ENCODE results near the gene MYO3B. TPM values are rescaled to one million over a fixed set of nuclear protein-coding genes. Genes with fewer than 3 reads are reported as not detected.

Gene MYO3B
- total RNA-seq, 4 donors from 2014 or later, result 0.09 to 9.1 TPM; not detected in 2

DNA sequence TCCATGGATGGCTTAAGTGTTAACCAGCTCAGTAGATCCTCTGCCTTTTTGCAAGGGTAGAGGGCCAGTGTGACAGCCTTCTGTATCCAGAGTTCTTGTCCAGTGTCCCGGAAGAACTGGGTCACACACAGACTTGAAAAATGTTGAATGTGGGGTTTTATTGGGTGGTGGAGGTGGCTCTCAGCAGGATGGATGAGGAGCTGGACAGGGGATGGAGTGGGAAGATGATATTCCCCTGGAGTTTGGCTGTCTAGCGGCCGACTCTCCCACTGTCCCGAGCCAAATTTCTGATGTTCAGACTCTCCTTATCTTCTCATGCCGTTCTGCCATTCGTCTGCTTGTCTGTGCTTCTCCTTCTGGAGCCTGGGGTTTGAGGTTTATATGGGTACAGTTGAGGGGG is 72.6 kb downstream of the MYO3B start:
- H3K9me3 ChIP-seq, result no peaks in the 10 kb centered on the region
- TF ChIP-seq, protein P1, sequence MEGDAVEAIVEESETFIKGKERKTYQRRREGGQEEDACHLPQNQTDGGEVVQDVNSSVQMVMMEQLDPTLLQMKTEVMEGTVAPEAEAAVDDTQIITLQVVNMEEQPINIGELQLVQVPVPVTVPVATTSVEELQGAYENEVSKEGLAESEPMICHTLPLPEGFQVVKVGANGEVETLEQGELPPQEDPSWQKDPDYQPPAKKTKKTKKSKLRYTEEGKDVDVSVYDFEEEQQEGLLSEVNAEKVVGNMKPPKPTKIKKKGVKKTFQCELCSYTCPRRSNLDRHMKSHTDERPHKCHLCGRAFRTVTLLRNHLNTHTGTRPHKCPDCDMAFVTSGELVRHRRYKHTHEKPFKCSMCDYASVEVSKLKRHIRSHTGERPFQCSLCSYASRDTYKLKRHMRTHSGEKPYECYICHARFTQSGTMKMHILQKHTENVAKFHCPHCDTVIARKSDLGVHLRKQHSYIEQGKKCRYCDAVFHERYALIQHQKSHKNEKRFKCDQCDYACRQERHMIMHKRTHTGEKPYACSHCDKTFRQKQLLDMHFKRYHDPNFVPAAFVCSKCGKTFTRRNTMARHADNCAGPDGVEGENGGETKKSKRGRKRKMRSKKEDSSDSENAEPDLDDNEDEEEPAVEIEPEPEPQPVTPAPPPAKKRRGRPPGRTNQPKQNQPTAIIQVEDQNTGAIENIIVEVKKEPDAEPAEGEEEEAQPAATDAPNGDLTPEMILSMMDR (IDR thresholded peaks at IDR 0.05), result no peak
- H3K27ac ChIP-seq, result no peak overlapping the region
- no peaks in the 10 kb centered on the region for H3K27me3 ChIP-seq
- no peak overlapping the region for H3K4me3 ChIP-seq
- no peak for DNase-seq
- intact Hi-C loops (cut with DNase I; ENCODE audit: low total_unique reads), result no loop called here
- no peaks in the 10 kb centered on the region for H3K36me3 ChIP-seq
- H3K4me1 ChIP-seq, result no peaks in the 10 kb centered on the region

DNA sequence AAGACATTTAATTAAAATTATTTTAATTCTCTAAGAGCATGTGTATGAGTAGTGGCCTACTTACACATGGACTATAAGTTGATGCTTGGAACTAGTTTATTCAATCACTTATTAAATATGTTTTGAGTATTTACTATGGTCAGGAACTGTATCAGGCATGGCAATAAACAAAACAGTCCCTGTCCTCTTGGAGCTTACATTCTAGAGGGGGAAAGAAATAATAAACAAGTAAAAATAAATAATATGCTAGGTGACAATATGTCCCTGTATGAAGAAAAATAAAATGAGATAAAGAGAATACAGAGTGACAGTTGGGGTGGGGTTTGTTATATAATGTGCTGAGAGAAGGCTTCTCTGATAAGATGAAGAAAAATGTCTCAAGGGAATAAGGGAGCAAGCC is 74.5 kb downstream of the MYO3B start:
- H3K4me1 ChIP-seq, result no peaks in the 10 kb centered on the region
- DNase-seq, result no peak
- H3K9me3 ChIP-seq, result no peaks in the 10 kb centered on the region
- no peaks in the 10 kb centered on the region for H3K27me3 ChIP-seq
- TF ChIP-seq POLR2A (IDR thresholded peaks at IDR 0.05), result no peak
- TF ChIP-seq, protein P1 (IDR thresholded peaks at IDR 0.05), result no peak
- no peak overlapping the region for H3K4me3 ChIP-seq
- intact Hi-C loops (cut with DNase I; ENCODE audit: low total_unique reads), result no loop called here
- H3K36me3 ChIP-seq, result no peaks in the 10 kb centered on the region
- H3K27ac ChIP-seq, result no peak overlapping the region

DNA sequence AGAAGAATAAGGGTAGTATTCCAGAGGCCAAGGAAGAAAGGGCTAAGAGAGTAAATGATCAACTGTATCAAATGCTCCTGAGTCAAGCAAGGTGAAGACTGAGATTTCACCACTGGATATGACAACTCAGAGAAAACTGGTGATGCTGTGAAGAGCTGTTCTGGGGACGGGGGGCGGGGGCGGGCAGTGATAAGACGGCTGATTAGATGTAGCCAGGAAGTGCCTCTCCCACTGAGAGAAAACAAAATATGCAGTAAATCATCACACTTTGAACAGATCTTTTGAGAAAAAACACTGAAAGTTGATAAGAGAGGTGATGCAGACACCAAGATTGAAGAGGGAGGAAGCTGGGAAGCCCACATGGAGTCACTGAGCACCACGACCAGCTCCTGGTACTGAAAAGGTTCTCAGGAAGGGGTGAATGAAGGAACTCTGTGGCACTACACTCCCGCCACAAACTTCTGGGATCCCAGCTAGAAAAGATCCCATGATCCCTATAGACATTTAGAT is 75.8 kb downstream of the MYO3B start:
- H3K4me3 ChIP-seq, result no peak overlapping the region
- no peaks in the 10 kb centered on the region for H3K9me3 ChIP-seq
- H3K4me1 ChIP-seq, result no peaks in the 10 kb centered on the region
- no peak overlapping the region for H3K27ac ChIP-seq
- DNase-seq, result no peak
- no peak for TF ChIP-seq POLR2A (IDR thresholded peaks at IDR 0.05)
- TF ChIP-seq, protein P1 (IDR thresholded peaks at IDR 0.05), result no peak
- intact Hi-C loops (cut with DNase I; ENCODE audit: low total_unique reads), result no loop called here
- no peaks in the 10 kb centered on the region for H3K27me3 ChIP-seq
- no peaks in the 10 kb centered on the region for H3K36me3 ChIP-seq

DNA sequence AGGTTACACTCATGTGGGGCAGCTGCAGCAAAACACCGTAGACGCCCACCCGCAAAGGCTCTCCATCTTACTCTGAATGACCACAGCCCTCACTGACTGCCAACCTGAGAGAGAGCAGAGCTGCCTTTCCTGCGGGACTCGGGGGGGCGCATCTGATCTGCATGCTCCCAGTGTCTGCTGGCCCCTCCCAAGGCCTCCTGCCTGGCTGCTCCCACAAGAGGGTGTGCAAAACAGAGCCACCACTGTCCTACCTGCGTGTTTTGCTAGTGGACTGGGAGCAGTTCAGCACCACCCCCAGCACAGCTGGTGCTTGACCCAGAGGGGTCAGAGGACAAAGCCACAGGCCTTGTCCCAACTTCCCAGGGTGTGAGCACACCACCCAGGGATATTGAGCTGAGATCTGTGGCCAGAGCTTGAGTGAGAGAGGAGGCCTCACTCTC is 76.4 kb downstream of the MYO3B start:
- Histone ChIP-seq H3K27ac (no peak overlapping the region), H3K4me3 (no peak overlapping the region), H3K36me3 (no peaks in the 10 kb centered on the region), H3K27me3 (no peaks in the 10 kb centered on the region), H3K9me3 (no peaks in the 10 kb centered on the region), H3K4me1 (no peaks in the 10 kb centered on the region)
- TF ChIP-seq, protein P1 (IDR thresholded peaks at IDR 0.05), result no peak
- TF ChIP-seq POLR2A (IDR thresholded peaks at IDR 0.05), result no peak
- intact Hi-C loops (cut with DNase I; ENCODE audit: low total_unique reads), result no loop called here
- DNase-seq, result no peak

DNA sequence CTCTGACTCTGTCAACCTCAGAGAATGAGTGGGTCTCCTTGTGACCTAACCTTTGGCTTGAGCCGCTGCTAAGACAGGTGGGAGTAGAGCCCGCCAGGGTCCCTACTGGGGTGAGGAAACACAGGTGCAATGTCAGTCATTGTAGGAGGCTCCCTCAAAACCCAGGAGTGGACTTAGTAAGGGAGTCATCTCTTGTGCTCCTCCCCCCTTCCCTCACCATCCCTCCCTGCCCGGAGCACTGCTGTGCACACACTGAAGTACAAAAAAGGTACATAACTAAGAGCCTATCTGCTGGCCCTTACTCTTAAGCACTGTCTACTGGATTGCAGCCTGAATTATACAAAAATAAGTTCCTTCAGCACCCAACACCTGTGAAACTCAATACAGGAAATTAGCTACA is 77.2 kb downstream of the MYO3B start:
- no peak for DNase-seq
- no peaks in the 10 kb centered on the region for H3K9me3 ChIP-seq
- intact Hi-C loops (cut with DNase I; ENCODE audit: low total_unique reads), result no loop called here
- H3K27me3 ChIP-seq, result no peaks in the 10 kb centered on the region
- no peaks in the 10 kb centered on the region for H3K4me1 ChIP-seq
- no peaks in the 10 kb centered on the region for H3K36me3 ChIP-seq
- TF ChIP-seq, protein P1 (IDR thresholded peaks at IDR 0.05), result no peak
- no peak for TF ChIP-seq POLR2A (IDR thresholded peaks at IDR 0.05)
- no peak overlapping the region for H3K27ac ChIP-seq
- H3K4me3 ChIP-seq, result no peak overlapping the region

All from uterus (tissue), 4 donors.